Measurements from ENCODE around the gene COQ10B. TPM values are rescaled to one million over a fixed set of nuclear protein-coding genes. Genes with fewer than 3 reads are reported as not detected.

Gene COQ10B
- total RNA-seq, 1 experiment from 2014 or later = 21.7 TPM

DNA sequence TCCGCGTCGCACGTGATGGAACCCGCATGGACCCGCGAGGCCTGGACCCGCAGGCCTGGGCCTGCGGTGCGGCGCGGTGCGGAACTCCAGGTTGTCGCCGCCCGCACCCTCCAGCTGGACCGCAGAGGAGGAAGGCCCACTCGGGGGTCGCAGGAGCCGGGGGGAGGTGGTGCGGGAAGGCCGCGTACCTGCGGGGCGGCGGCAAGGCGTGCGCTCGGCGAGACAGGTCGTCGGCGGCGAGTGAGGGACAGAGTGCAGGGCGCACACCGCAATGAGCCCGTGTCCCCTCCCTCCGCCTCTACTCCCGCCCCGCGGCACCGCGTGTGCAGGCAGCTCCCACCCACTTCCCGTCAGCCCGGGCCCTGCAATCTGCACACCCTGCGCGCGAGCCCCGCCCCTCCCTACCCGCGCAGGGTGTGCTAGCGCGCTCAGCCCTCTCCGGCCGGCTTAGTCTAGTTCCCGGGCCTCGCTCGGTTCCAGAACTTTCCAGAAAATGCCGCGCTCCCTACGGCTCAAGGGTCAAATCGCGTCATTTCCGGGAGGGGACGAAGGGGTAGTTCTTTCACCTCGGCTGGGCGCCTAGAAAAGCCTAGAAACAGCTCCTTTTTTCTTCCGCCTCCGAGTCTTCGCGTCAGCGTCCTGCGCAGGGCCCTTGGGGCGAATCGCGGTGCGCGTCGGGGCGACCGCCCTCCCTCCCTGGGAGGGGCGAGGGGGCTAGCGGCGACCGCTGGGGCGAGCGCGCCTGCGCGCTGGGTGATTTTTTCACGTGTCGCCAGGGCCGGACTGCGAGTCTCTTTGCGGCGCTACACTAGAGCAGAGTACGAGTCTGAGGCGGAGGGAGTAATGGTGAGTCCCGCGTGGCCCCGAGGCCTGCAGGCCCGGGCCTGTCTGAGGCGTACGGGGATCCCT is 46.5 kb downstream of the COQ10B start, which contains the start of the genes HSPD1 and HSPE1 (continued):
- TF ChIP-seq PREB (CRISPR knock-in tag; IDR thresholded peaks at IDR 0.05; ENCODE audit: borderline replicate concordance) (peak; percentile 81; the same call in 1 of the 2 replicates), ZNF671 (CRISPR knock-in tag; IDR thresholded peaks at IDR 0.05) (no peak), CBFB (CRISPR knock-in tag; IDR thresholded peaks at IDR 0.05; ENCODE audit: low read depth) (0 out of 2 replicates have a peak, but pooled peaks have one; percentile 70), ZNF423 (CRISPR knock-in tag; IDR thresholded peaks at IDR 0.05) (no peak), ZNF219 (CRISPR knock-in tag; IDR thresholded peaks at IDR 0.05; ENCODE audit: borderline replicate concordance) (peak; percentile 39; the same call in 1 of the 2 replicates), GABPB1 (CRISPR knock-in tag; IDR thresholded peaks at IDR 0.05) (peak; percentile 87), IRF2 (CRISPR knock-in tag; IDR thresholded peaks at IDR 0.05; ENCODE audit: borderline replicate concordance, low read depth) (no peak), ZNF512 (CRISPR knock-in tag; IDR thresholded peaks at IDR 0.05; ENCODE audit: borderline replicate concordance) (no peak), ZNF263 (CRISPR knock-in tag; IDR thresholded peaks at IDR 0.05; ENCODE audit: low read depth) (peak; percentile 70), NFYB (CRISPR knock-in tag; conservative IDR thresholded peaks at IDR 0.05; ENCODE audit: low read depth) (peak; percentile 35; the same call in 1 of the 2 replicates), CREM (CRISPR knock-in tag; IDR thresholded peaks at IDR 0.05) (peak; percentile 93), GRHL2 (CRISPR knock-in tag; IDR thresholded peaks at IDR 0.05; ENCODE audit: insufficient replicate concordance, severe bottlenecking) (no peak), FOXJ3 (CRISPR knock-in tag; IDR thresholded peaks at IDR 0.05; ENCODE audit: borderline replicate concordance) (no peak), JAZF1 (CRISPR knock-in tag; IDR thresholded peaks at IDR 0.05) (no peak), ESRRA (CRISPR knock-in tag; IDR thresholded peaks at IDR 0.05; ENCODE audit: borderline replicate concordance) (0 out of 2 replicates have a peak, but pooled peaks have one; percentile 54), EMX1 (CRISPR knock-in tag; IDR thresholded peaks at IDR 0.05) (no peak; the same call in 1 of the 2 replicates), GTF2I (CRISPR knock-in tag; conservative IDR thresholded peaks at IDR 0.05) (no peak), ETV6 (CRISPR knock-in tag; IDR thresholded peaks at IDR 0.05) (peak; percentile 78; the same call in 1 of the 2 replicates), SMAD3 (CRISPR knock-in tag; IDR thresholded peaks at IDR 0.05; ENCODE audit: borderline replicate concordance) (peak; percentile 97), MXD4 (CRISPR knock-in tag; IDR thresholded peaks at IDR 0.05; ENCODE audit: borderline replicate concordance) (no peak), FOXP1 (CRISPR knock-in tag; IDR thresholded peaks at IDR 0.05; ENCODE audit: borderline replicate concordance) (peak; percentile 89), MAX (CRISPR knock-in tag; IDR thresholded peaks at IDR 0.05) (peak; percentile 88), RORB (CRISPR knock-in tag; IDR thresholded peaks at IDR 0.05) (no peak), FOXK1 (CRISPR knock-in tag; IDR thresholded peaks at IDR 0.05) (0 out of 2 replicates have a peak, but pooled peaks have one; percentile 66), NR1H2 (CRISPR knock-in tag; IDR thresholded peaks at IDR 0.05) (0 out of 2 replicates have a peak, but pooled peaks have one; percentile 33)
- TF ChIP-seq, protein P1, sequence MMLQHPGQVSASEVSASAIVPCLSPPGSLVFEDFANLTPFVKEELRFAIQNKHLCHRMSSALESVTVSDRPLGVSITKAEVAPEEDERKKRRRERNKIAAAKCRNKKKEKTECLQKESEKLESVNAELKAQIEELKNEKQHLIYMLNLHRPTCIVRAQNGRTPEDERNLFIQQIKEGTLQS (CRISPR knock-in tag; conservative IDR thresholded peaks at IDR 0.05) = no peak
- TF ChIP-seq, protein P2, sequence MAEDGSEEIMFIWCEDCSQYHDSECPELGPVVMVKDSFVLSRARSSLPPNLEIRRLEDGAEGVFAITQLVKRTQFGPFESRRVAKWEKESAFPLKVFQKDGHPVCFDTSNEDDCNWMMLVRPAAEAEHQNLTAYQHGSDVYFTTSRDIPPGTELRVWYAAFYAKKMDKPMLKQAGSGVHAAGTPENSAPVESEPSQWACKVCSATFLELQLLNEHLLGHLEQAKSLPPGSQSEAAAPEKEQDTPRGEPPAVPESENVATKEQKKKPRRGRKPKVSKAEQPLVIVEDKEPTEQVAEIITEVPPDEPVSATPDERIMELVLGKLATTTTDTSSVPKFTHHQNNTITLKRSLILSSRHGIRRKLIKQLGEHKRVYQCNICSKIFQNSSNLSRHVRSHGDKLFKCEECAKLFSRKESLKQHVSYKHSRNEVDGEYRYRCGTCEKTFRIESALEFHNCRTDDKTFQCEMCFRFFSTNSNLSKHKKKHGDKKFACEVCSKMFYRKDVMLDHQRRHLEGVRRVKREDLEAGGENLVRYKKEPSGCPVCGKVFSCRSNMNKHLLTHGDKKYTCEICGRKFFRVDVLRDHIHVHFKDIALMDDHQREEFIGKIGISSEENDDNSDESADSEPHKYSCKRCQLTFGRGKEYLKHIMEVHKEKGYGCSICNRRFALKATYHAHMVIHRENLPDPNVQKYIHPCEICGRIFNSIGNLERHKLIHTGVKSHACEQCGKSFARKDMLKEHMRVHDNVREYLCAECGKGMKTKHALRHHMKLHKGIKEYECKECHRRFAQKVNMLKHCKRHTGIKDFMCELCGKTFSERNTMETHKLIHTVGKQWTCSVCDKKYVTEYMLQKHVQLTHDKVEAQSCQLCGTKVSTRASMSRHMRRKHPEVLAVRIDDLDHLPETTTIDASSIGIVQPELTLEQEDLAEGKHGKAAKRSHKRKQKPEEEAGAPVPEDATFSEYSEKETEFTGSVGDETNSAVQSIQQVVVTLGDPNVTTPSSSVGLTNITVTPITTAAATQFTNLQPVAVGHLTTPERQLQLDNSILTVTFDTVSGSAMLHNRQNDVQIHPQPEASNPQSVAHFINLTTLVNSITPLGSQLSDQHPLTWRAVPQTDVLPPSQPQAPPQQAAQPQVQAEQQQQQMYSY (CRISPR knock-in tag; IDR thresholded peaks at IDR 0.05) = peak; percentile 42
- TF ChIP-seq, protein P3, sequence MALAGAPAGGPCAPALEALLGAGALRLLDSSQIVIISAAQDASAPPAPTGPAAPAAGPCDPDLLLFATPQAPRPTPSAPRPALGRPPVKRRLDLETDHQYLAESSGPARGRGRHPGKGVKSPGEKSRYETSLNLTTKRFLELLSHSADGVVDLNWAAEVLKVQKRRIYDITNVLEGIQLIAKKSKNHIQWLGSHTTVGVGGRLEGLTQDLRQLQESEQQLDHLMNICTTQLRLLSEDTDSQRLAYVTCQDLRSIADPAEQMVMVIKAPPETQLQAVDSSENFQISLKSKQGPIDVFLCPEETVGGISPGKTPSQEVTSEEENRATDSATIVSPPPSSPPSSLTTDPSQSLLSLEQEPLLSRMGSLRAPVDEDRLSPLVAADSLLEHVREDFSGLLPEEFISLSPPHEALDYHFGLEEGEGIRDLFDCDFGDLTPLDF (CRISPR knock-in tag; IDR thresholded peaks at IDR 0.05) = 0 out of 2 replicates have a peak, but pooled peaks have one; percentile 73
- TF ChIP-seq, protein P4, sequence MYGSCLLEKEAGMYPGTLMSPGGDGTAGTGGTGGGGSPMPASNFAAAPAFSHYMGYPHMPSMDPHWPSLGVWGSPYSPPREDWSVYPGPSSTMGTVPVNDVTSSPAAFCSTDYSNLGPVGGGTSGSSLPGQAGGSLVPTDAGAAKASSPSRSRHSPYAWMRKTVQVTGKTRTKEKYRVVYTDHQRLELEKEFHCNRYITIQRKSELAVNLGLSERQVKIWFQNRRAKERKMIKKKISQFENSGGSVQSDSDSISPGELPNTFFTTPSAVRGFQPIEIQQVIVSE (CRISPR knock-in tag; IDR thresholded peaks at IDR 0.05; ENCODE audit: borderline replicate concordance) = no peak
- TF ChIP-seq, protein P5, sequence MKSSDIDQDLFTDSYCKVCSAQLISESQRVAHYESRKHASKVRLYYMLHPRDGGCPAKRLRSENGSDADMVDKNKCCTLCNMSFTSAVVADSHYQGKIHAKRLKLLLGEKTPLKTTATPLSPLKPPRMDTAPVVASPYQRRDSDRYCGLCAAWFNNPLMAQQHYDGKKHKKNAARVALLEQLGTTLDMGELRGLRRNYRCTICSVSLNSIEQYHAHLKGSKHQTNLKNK (CRISPR knock-in tag; IDR thresholded peaks at IDR 0.05) = no peak

Data from WTC11 (cell line).